ENCODE data around the gene AIPL1. TPM values are rescaled to one million over a fixed set of nuclear protein-coding genes. Genes with fewer than 3 reads are reported as not detected.

The AIPL1 gene
- total RNA-seq, 1 donor from 2014 or later: 0.76 TPM

DNA sequence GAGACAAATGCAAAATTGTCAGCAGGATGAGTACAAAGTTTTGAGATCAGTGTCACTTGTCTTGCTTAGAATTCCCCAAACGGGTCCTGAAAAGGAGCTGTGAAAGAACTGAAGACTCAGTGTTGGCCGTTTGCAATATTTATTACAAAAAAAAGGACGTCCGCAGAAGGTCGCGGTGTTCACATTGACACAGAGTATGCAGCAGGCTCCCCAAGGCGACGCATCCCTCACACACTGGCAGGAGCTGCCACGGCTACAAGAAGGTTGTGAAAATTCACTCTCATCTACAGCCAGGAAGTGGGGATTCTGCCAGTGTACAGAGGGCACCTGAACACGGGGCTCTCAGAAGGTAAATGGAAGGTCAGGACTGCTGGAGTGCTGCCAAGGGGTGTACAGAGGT lies 26.2 kb downstream of the AIPL1 start:
- no peak for DNase-seq
- no peak overlapping the region for H3K27ac Mint-ChIP-seq (ENCODE audit: unreplicated experiment)
- no peak overlapping the region for H3K4me3 Mint-ChIP-seq (ENCODE audit: unreplicated experiment)

DNA sequence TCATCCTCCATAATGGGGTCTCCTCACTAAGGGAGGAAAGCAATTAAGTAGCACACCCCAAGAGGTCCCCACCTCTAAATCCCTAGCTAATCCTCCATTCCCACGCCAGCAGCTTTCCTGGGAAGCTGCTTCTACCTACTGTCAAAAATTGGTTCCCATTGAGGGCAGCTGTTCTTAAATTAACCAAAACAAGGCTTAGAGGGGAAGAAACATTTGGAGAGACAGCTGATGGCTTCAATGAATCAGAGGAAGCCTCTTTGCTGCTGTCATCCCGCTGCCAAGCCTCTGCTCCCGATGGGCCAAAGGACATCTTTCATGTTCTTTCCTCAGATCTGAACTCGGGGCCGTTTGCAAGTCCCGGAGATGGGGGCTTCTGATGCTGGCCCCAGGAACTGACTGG lies 26.6 kb downstream of the AIPL1 start:
- H3K4me3 Mint-ChIP-seq (ENCODE audit: unreplicated experiment): no peak overlapping the region
- TF ChIP-seq, protein P1, sequence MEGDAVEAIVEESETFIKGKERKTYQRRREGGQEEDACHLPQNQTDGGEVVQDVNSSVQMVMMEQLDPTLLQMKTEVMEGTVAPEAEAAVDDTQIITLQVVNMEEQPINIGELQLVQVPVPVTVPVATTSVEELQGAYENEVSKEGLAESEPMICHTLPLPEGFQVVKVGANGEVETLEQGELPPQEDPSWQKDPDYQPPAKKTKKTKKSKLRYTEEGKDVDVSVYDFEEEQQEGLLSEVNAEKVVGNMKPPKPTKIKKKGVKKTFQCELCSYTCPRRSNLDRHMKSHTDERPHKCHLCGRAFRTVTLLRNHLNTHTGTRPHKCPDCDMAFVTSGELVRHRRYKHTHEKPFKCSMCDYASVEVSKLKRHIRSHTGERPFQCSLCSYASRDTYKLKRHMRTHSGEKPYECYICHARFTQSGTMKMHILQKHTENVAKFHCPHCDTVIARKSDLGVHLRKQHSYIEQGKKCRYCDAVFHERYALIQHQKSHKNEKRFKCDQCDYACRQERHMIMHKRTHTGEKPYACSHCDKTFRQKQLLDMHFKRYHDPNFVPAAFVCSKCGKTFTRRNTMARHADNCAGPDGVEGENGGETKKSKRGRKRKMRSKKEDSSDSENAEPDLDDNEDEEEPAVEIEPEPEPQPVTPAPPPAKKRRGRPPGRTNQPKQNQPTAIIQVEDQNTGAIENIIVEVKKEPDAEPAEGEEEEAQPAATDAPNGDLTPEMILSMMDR (IDR thresholded peaks at IDR 0.05; ENCODE audit: partially characterized antibody, unreplicated experiment): no peak
- H3K27me3 Mint-ChIP-seq (ENCODE audit: unreplicated experiment): peaks cover 6% of the 10 kb centered on the region
- no peak for DNase-seq
- H3K9me3 Mint-ChIP-seq (ENCODE audit: unreplicated experiment): peaks cover 2% of the 10 kb centered on the region
- no peaks in the 10 kb centered on the region for H3K36me3 Mint-ChIP-seq (ENCODE audit: unreplicated experiment)
- no peak overlapping the region for H3K27ac Mint-ChIP-seq (ENCODE audit: unreplicated experiment)
- no peaks in the 10 kb centered on the region for H3K4me1 Mint-ChIP-seq (ENCODE audit: low read depth, unreplicated experiment)

More for the DNA sequence above, 26.2 kb downstream of the AIPL1 start:
- no peaks in the 10 kb centered on the region for H3K36me3 Mint-ChIP-seq (ENCODE audit: unreplicated experiment)
- TF ChIP-seq, protein P1 (IDR thresholded peaks at IDR 0.05; ENCODE audit: partially characterized antibody, unreplicated experiment): no peak
- no peaks in the 10 kb centered on the region for H3K4me1 Mint-ChIP-seq (ENCODE audit: low read depth, unreplicated experiment)
- H3K27me3 Mint-ChIP-seq (ENCODE audit: unreplicated experiment): peaks cover 6% of the 10 kb centered on the region
- H3K9me3 Mint-ChIP-seq (ENCODE audit: unreplicated experiment): peaks cover 2% of the 10 kb centered on the region

DNA sequence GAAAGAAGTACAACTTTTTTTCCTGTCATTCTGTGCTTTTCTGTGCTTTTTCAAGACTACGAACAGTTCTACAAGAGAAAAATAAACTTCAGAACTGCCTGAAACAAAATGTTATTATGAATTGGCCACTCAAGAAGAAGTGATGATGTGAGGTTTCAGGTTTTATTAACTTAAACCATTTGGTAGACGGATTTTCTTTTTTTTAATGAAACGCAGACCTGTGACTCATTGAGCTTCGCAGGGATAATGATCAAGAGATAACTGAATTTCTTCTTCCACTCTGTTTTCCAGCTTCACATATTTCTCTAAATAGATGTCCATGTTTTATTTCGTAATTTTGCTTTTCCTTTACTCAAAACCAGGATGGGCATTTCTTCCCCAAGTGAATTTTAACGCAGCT lies 32.7 kb downstream of the AIPL1 start:
- no peaks in the 10 kb centered on the region for H3K4me1 Mint-ChIP-seq (ENCODE audit: low read depth, unreplicated experiment)
- peaks cover 5% of the 10 kb centered on the region for H3K9me3 Mint-ChIP-seq (ENCODE audit: unreplicated experiment)
- no peak overlapping the region for H3K4me3 Mint-ChIP-seq (ENCODE audit: unreplicated experiment)
- H3K36me3 Mint-ChIP-seq (ENCODE audit: unreplicated experiment): peaks cover 7% of the 10 kb centered on the region
- no peak overlapping the region for H3K27ac Mint-ChIP-seq (ENCODE audit: unreplicated experiment)
- no peak for DNase-seq
- H3K27me3 Mint-ChIP-seq (ENCODE audit: unreplicated experiment): peaks cover 3% of the 10 kb centered on the region
- TF ChIP-seq, protein P1 (IDR thresholded peaks at IDR 0.05; ENCODE audit: partially characterized antibody, unreplicated experiment): no peak

DNA sequence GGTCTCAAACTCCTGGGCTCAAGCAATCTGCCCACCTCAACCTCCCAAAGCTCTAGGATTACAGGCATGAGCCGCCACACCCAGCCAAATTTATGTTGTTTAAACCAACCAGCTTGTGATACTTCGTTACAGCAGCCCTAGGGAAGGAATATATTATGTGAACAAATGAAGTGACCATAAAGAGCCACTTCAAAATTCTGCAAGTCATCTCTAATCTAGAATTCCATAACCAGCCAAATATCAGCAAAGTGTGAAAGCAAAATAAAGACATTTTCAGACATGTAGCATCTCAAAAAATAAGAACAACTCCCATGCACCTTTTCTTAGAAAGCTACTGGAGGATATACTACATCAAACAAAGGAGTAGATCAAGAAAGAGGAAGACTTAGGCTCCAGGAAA lies 36.0 kb downstream of the AIPL1 start:
- Mint-ChIP-seq H3K4me1 (ENCODE audit: low read depth, unreplicated experiment) (peaks cover 9% of the 10 kb centered on the region), H3K9me3 (ENCODE audit: unreplicated experiment) (peaks cover 4% of the 10 kb centered on the region), H3K4me3 (ENCODE audit: unreplicated experiment) (no peak overlapping the region), H3K27me3 (ENCODE audit: unreplicated experiment) (no peaks in the 10 kb centered on the region), H3K36me3 (ENCODE audit: unreplicated experiment) (peaks cover 7% of the 10 kb centered on the region), H3K27ac (ENCODE audit: unreplicated experiment) (no peak overlapping the region)
- TF ChIP-seq, protein P1 (IDR thresholded peaks at IDR 0.05; ENCODE audit: partially characterized antibody, unreplicated experiment): no peak
- DNase-seq: no peak

DNA sequence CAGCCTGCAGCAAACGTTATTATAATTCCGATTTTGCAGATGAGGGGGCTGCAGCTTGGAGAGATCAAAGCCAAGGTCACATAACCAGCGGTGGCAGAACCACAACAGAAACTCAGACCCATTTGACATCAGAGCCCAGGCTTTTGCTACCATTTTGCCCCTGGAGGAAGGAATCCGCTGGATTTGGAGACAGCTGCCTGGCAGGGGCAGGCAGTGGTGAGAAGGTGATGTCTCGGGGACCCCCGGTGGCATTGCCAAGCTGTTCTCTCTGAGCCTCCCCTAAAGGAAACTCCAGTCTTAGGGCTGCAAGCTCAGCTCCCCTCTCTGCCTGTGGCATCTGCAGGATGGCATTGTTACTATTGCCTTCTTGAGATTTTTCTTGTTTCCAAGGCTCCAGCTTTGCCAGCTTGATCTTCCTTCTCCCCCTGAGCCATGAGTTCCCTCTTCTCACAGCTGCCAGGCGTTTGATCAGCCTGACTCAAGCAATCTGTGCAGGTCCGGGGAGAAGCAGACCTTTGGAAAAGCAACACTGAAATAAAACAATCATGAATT lies 40.8 kb downstream of the AIPL1 start:
- peaks cover 9% of the 10 kb centered on the region for H3K4me1 Mint-ChIP-seq (ENCODE audit: low read depth, unreplicated experiment)
- no peak overlapping the region for H3K27ac Mint-ChIP-seq (ENCODE audit: unreplicated experiment)
- DNase-seq: no peak
- H3K9me3 Mint-ChIP-seq (ENCODE audit: unreplicated experiment): peaks cover 4% of the 10 kb centered on the region
- TF ChIP-seq, protein P1 (IDR thresholded peaks at IDR 0.05; ENCODE audit: partially characterized antibody, unreplicated experiment): no peak
- H3K4me3 Mint-ChIP-seq (ENCODE audit: unreplicated experiment): no peak overlapping the region
- peaks cover 7% of the 10 kb centered on the region for H3K36me3 Mint-ChIP-seq (ENCODE audit: unreplicated experiment)
- H3K27me3 Mint-ChIP-seq (ENCODE audit: unreplicated experiment): no peaks in the 10 kb centered on the region
